Measurements from ENCODE around the gene EVX2.

Gene EVX2

GRCh38 chr2:176081837-176082524 lies 1.8 kb downstream of the EVX2 start:
- no peak for DNase-seq

GRCh38 chr2:176081376-176081836 lies 2.4 kb downstream of the EVX2 start:
- no peak for DNase-seq

GRCh38 chr2:176080540-176081375 lies 3.0 kb downstream of the EVX2 start:
- no peak for DNase-seq

GRCh38 chr2:176079831-176080539 lies 3.8 kb downstream of the EVX2 start:
- no peak for DNase-seq

GRCh38 chr2:176079285-176079830 lies 4.4 kb downstream of the EVX2 start:
- DNase-seq, result no peak

- DNase-seq, result no peak
Measured at GRCh38 chr2:176078541-176079284, 5.0 kb downstream of the EVX2 start.

- no peak for DNase-seq
Measured at GRCh38 chr2:176076796-176077195, 7.0 kb downstream of the EVX2 start.

- no peak for DNase-seq
Measured at GRCh38 chr2:176076063-176076462, 7.7 kb downstream of the EVX2 start.

GRCh38 chr2:176075481-176075880 lies 8.3 kb downstream of the EVX2 start:
- DNase-seq, result no peak

GRCh38 chr2:176074919-176075425 lies 8.8 kb downstream of the EVX2 start:
- DNase-seq, result no peak

GRCh38 chr2:176072951-176073904 lies 10.5 kb downstream of the EVX2 start:
- no peak for DNase-seq

GRCh38 chr2:176072292-176072669 lies 11.5 kb downstream of the EVX2 start:
- DNase-seq, result no peak

GRCh38 chr2:176071330-176072291 lies 12.2 kb downstream of the EVX2 start:
- no peak for DNase-seq

- DNase-seq, result no peak
Measured at GRCh38 chr2:176068419-176068832, 15.3 kb downstream of the EVX2 start.

- DNase-seq, result no peak
Measured at GRCh38 chr2:176067589-176068418, 16.0 kb downstream of the EVX2 start.

GRCh38 chr2:176066645-176067588 lies 16.8 kb downstream of the EVX2 start:
- DNase-seq, result no peak

- no peak for DNase-seq
Measured at GRCh38 chr2:176063958-176064357, 19.8 kb downstream of the EVX2 start.

- DNase-seq, result no peak
Measured at GRCh38 chr2:176056406-176056805, 27.4 kb downstream of the EVX2 start.

All from bone marrow (tissue), 2 donors.